HPDE6-E6E7 (cell line): Measurements from ENCODE around the gene RGP1.

Experiments used
- DNase-seq: peaks from one replicate; pipeline ENCODE4 v3.0.0; 2011; ENCODE audit warnings: missing footprints; ENCODE audit errors: extremely low spot score

The RGP1 gene

GRCh38 chr9:35771943-35772342 is 22.9 kb downstream of the RGP1 start:
- peak; percentile 58 for DNase-seq

GRCh38 chr9:35774907-35775635 is 26.0 kb downstream of the RGP1 start:
- no peak for DNase-seq

- no peak for DNase-seq
Measured at GRCh38 chr9:35776018-35776417, 26.9 kb downstream of the RGP1 start.

- DNase-seq = no peak
Measured at GRCh38 chr9:35778496-35778895, 29.4 kb downstream of the RGP1 start.

GRCh38 chr9:35781066-35781465 is 32.0 kb downstream of the RGP1 start:
- no peak for DNase-seq

GRCh38 chr9:35783418-35783817 is 34.3 kb downstream of the RGP1 start:
- no peak for DNase-seq

- DNase-seq = no peak
Measured at GRCh38 chr9:35789541-35789940, 40.5 kb downstream of the RGP1 start.

- DNase-seq = no peak
Measured at GRCh38 chr9:35790025-35790384, 40.9 kb downstream of the RGP1 start.

- peak; percentile 89 for DNase-seq
Measured at GRCh38 chr9:35790385-35791296, 41.6 kb downstream of the RGP1 start.

- DNase-seq = no peak
Measured at GRCh38 chr9:35791297-35791921, 42.3 kb downstream of the RGP1 start, which contains the start of gene NPR2. Gene NPR2, plus strand, starts transcription at chr9:35791591. Its CDS starts 818 bp downstream, at chr9:35792409.

GRCh38 chr9:35792024-35792813 is 43.1 kb downstream of the RGP1 start:
- no peak for DNase-seq

GRCh38 chr9:35792826-35793225 is 43.7 kb downstream of the RGP1 start:
- no peak for DNase-seq

GRCh38 chr9:35793461-35793860 is 44.4 kb downstream of the RGP1 start:
- no peak for DNase-seq

GRCh38 chr9:35795695-35796094 is 46.6 kb downstream of the RGP1 start:
- DNase-seq = no peak

GRCh38 chr9:35797311-35798109 is 48.4 kb downstream of the RGP1 start:
- no peak for DNase-seq

- peak; percentile 86 for DNase-seq
Measured at GRCh38 chr9:35798658-35799374, 49.7 kb downstream of the RGP1 start.

- no peak for DNase-seq
Measured at GRCh38 chr9:35800530-35800929, 51.4 kb downstream of the RGP1 start.

- no peak for DNase-seq
Measured at GRCh38 chr9:35801328-35802128, 52.4 kb downstream of the RGP1 start.

- DNase-seq = no peak
Measured at GRCh38 chr9:35806101-35806500, 57.0 kb downstream of the RGP1 start.
